SU-DHL-6 (cell line): Measurements from ENCODE around the gene DUSP22.
A peak's percentile ranks its signal among the peaks of the same experiment; 100 is the strongest.

Source experiments
- H2AFZ ChIP-seq: fragments of 200-600 bp; sonication (generic); 2 replicates; pipeline ENCODE4 v1.6.1; 2014; ENCODE audit warnings: low read depth, mild to moderate bottlenecking, moderate library complexity, mixed read lengths, antibody characterized with exemption, low read length; ENCODE audit not compliant: severe bottlenecking
- H3F3A ChIP-seq: fragments of 200-600 bp; shearing (Covaris generic); 2 replicates; pipeline ENCODE4 v1.6.0; 2016; ENCODE audit warnings: antibody characterized with exemption, mild to moderate bottlenecking; ENCODE audit not compliant: insufficient read depth
- H3K27ac ChIP-seq: fragments of 200-600 bp; sonication (generic); 2 replicates; pipeline ENCODE4 v1.5.1; 2016; ENCODE audit warnings: low read depth, mild to moderate bottlenecking, low read length, moderate library complexity, mixed read lengths
- H3K27me3 ChIP-seq: fragments of 200-600 bp; sonication (generic), shearing (Covaris generic); 2 replicates; pipeline ENCODE4 v1.6.0; 2014; ENCODE audit warnings: mild to moderate bottlenecking, low read length
- H3K36me3 ChIP-seq: fragments of 200-600 bp; sonication (generic); 2 replicates; pipeline ENCODE4 v1.6.1; 2014; ENCODE audit warnings: mild to moderate bottlenecking, low read length, mixed read lengths
- H3K4me2 ChIP-seq: fragments of 300-600, 200-600 bp; shearing (Covaris generic), sonication (generic); 2 replicates; pipeline ENCODE4 v1.6.0; 2014; ENCODE audit warnings: low read length, low read depth, mild to moderate bottlenecking; ENCODE audit not compliant: poor library complexity, severe bottlenecking
- H3K4me3 ChIP-seq: fragments of 200-600 bp; sonication (generic); 2 replicates; pipeline ENCODE4 v1.5.1; 2014; ENCODE audit warnings: antibody characterized with exemption, low read length, mild to moderate bottlenecking, mixed read lengths; ENCODE audit not compliant: insufficient read depth, poor library complexity, severe bottlenecking
- H3K79me2 ChIP-seq: fragments of 200-600 bp; sonication (generic); 2 replicates; pipeline ENCODE4 v1.6.1; 2014; ENCODE audit warnings: mild to moderate bottlenecking, low read length, moderate library complexity; ENCODE audit not compliant: insufficient read depth
- H3K9ac ChIP-seq: fragments of 200-600 bp; sonication (generic); 2 replicates; pipeline ENCODE4 v1.7.0; 2014; ENCODE audit warnings: mild to moderate bottlenecking, low read length
- H3K9me2 ChIP-seq: fragments of 200-600 bp; sonication (generic); replicated peaks from 2 replicates; pipeline ENCODE4 v1.6.1; 2014; ENCODE audit warnings: low read length; ENCODE audit not compliant: insufficient read depth
- H3K9me3 ChIP-seq: fragments of 200-600 bp; sonication (generic); 2 replicates; pipeline ENCODE4 v1.6.1; 2014; ENCODE audit warnings: low read length, mixed read lengths; ENCODE audit not compliant: insufficient read depth
- H4K20me1 ChIP-seq: fragments of 200-600 bp; sonication (generic); 2 replicates; pipeline ENCODE4 v1.6.1; 2014; ENCODE audit warnings: low read depth, mild to moderate bottlenecking, antibody characterized with exemption, low read length, moderate library complexity, mixed read lengths
- EZH2phosphoT487 ChIP-seq: fragments of 200-600 bp; sonication (generic), shearing (Covaris generic); conservative IDR thresholded peaks from 2 replicates; pipeline ENCODE4 v1.6.1; 2018; ENCODE audit warnings: mild to moderate bottlenecking, antibody characterized with exemption, low read length, moderate library complexity, mixed read lengths
- TF ChIP-seq, protein P1 (sequence below): fragments of 200-600 bp; sonication (generic); IDR thresholded peaks from one replicate; pipeline ENCODE4 v1.5.1; 2017; ENCODE audit warnings: antibody characterized with exemption, mild to moderate bottlenecking, low read length, moderate library complexity; ENCODE audit not compliant: insufficient read depth, poor library complexity, severe bottlenecking

The DUSP22 gene

GRCh38 chr6:321536-322258 is 29.4 kb downstream of the DUSP22 start:
- Histone ChIP-seq H3K79me2 (no peaks in the 10 kb centered on the region), H3K4me3 (no peak overlapping the region), H3F3A (no peaks in the 10 kb centered on the region), H2AFZ (no peak overlapping the region), H3K9me3 (no peaks in the 10 kb centered on the region), H4K20me1 (no peaks in the 10 kb centered on the region), H3K27me3 (no peaks in the 10 kb centered on the region), H3K9ac (no peak overlapping the region), H3K27ac (no peak overlapping the region), H3K4me2 (no peak overlapping the region), H3K36me3 (no peaks in the 10 kb centered on the region), H3K9me2 (no peaks in the 10 kb centered on the region)
- TF ChIP-seq, protein P1, sequence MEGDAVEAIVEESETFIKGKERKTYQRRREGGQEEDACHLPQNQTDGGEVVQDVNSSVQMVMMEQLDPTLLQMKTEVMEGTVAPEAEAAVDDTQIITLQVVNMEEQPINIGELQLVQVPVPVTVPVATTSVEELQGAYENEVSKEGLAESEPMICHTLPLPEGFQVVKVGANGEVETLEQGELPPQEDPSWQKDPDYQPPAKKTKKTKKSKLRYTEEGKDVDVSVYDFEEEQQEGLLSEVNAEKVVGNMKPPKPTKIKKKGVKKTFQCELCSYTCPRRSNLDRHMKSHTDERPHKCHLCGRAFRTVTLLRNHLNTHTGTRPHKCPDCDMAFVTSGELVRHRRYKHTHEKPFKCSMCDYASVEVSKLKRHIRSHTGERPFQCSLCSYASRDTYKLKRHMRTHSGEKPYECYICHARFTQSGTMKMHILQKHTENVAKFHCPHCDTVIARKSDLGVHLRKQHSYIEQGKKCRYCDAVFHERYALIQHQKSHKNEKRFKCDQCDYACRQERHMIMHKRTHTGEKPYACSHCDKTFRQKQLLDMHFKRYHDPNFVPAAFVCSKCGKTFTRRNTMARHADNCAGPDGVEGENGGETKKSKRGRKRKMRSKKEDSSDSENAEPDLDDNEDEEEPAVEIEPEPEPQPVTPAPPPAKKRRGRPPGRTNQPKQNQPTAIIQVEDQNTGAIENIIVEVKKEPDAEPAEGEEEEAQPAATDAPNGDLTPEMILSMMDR: no peak
- TF ChIP-seq EZH2phosphoT487: no peak

DNA sequence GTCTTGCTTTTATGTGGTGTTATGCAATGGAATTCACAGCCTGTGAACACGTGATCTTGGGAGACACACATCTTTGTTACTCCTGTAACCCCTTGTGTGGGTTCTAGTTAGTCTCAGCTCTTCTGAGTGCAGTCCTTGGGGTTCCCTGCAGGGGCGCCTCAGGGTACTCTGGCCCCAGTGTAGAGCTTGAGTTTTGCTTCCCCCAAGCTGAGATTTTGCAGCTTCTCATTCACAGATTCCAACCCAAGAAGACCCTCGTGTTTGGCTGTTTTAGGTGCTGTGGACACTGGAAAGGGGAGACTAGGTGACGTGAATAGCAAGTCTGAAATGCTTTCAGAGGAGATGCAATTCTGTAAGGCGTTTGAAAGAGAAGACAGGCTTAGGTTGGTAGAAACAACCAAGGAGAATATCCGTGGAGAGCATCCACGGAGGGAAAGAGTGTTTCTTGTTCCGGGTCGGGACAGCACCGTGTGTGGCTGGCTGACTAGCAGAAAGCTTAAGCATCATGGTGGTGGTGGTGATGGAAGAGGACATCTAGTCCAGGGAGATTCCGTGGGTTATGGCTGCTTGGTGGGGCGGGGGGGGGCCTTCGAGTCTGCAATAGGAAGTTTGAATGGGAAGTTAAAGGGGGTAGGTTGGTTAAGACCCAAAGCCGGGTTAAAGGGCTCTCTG is 30.1 kb downstream of the DUSP22 start:
- no peak overlapping the region for H3K4me3 ChIP-seq
- no peaks in the 10 kb centered on the region for H4K20me1 ChIP-seq
- no peaks in the 10 kb centered on the region for H3F3A ChIP-seq
- no peak overlapping the region for H2AFZ ChIP-seq
- TF ChIP-seq, protein P1: peak; percentile 12
- TF ChIP-seq EZH2phosphoT487: no peak
- H3K27me3 ChIP-seq: no peaks in the 10 kb centered on the region
- H3K4me2 ChIP-seq: peak overlapping the region; percentile 8
- no peaks in the 10 kb centered on the region for H3K36me3 ChIP-seq
- H3K9me2 ChIP-seq: no peaks in the 10 kb centered on the region
- H3K9ac ChIP-seq: no peak overlapping the region
- H3K79me2 ChIP-seq: no peaks in the 10 kb centered on the region
- H3K27ac ChIP-seq: no peak overlapping the region
- H3K9me3 ChIP-seq: no peaks in the 10 kb centered on the region

GRCh38 chr6:322940-323729 is 30.8 kb downstream of the DUSP22 start:
- H3K27me3 ChIP-seq: no peaks in the 10 kb centered on the region
- no peak overlapping the region for H3K9ac ChIP-seq
- no peaks in the 10 kb centered on the region for H3K9me2 ChIP-seq
- no peaks in the 10 kb centered on the region for H3K79me2 ChIP-seq
- H3F3A ChIP-seq: no peaks in the 10 kb centered on the region
- TF ChIP-seq, protein P1: no peak
- TF ChIP-seq EZH2phosphoT487: no peak
- H4K20me1 ChIP-seq: no peaks in the 10 kb centered on the region
- H3K9me3 ChIP-seq: no peaks in the 10 kb centered on the region
- H3K27ac ChIP-seq: no peak overlapping the region
- no peak overlapping the region for H2AFZ ChIP-seq
- no peaks in the 10 kb centered on the region for H3K36me3 ChIP-seq
- H3K4me3 ChIP-seq: no peak overlapping the region
- H3K4me2 ChIP-seq: peak overlapping the region; percentile 8
